Activated B cell treated with CpG ODN at 0.5 μM for 24 hours (primary cell): Measurements from ENCODE around the gene MIB2. TPM values are rescaled to one million over a fixed set of nuclear protein-coding genes. Genes with fewer than 3 reads are reported as not detected.

Experiments
- ATAC-seq: fragments of 200-7000 bp; cut with Tn5 transposase; one replicate; pipeline ENCODE4 v1.10.0; 2021; ENCODE audit warnings: low read depth, mild to moderate bottlenecking, moderate library complexity
- CTCF ChIA-PET: fragments of 350-600 bp; sonication (Branson Sonifier 250); formaldehyde crosslinking; loops from one replicate; lab custom pipeline; 2021; ENCODE audit warnings: antibody characterized with exemption; lab: Charles Lee
- POLR2A ChIA-PET: fragments of 350-600 bp; sonication (Branson Sonifier 250); formaldehyde crosslinking; loops from one replicate; lab custom pipeline; 2021; ENCODE audit warnings: antibody characterized with exemption; lab: Charles Lee
- DNase-seq: peaks from one replicate; pipeline ENCODE4 v3.0.0; 2022
- H3K27ac Mint-ChIP-seq: one replicate; pipeline ENCODE4 v1.8.0; 2020; ENCODE audit warnings: mixed read lengths
- H3K27me3 Mint-ChIP-seq: one replicate; pipeline ENCODE4 v1.8.0; 2021; ENCODE audit warnings: mixed read lengths
- H3K36me3 Mint-ChIP-seq: one replicate; pipeline ENCODE4 v1.8.0; 2021; ENCODE audit warnings: low read depth, mixed read lengths
- H3K4me1 Mint-ChIP-seq: one replicate; pipeline ENCODE4 v1.8.0; 2021; ENCODE audit warnings: mixed read lengths
- H3K4me3 Mint-ChIP-seq: one replicate; pipeline ENCODE4 v1.8.0; 2020; ENCODE audit warnings: mild to moderate bottlenecking, mixed read lengths
- H3K9me3 Mint-ChIP-seq: one replicate; pipeline ENCODE4 v1.8.0; 2020; ENCODE audit warnings: mixed read lengths
- intact Hi-C: fragments of 100-400 bp; cut with micrococcal nuclease; formaldehyde crosslinking; loops from one replicate; pipeline ENCODE4 v1.15.1; 2024
- total RNA-seq: library from RNA; stranded (reverse); gene quantifications from 2 replicates; pipeline ENCODE4 v1.2.3, GENCODE V29; 2022
- TF ChIP-seq, protein P1 (sequence below): fragments of 200-600 bp; IDR thresholded peaks from one replicate; pipeline ENCODE4 v1.8.0; 2022; ENCODE audit warnings: antibody characterized with exemption, mild to moderate bottlenecking

The MIB2 gene
- total RNA-seq, 1 donor from 2014 or later = 36.4 TPM

DNA sequence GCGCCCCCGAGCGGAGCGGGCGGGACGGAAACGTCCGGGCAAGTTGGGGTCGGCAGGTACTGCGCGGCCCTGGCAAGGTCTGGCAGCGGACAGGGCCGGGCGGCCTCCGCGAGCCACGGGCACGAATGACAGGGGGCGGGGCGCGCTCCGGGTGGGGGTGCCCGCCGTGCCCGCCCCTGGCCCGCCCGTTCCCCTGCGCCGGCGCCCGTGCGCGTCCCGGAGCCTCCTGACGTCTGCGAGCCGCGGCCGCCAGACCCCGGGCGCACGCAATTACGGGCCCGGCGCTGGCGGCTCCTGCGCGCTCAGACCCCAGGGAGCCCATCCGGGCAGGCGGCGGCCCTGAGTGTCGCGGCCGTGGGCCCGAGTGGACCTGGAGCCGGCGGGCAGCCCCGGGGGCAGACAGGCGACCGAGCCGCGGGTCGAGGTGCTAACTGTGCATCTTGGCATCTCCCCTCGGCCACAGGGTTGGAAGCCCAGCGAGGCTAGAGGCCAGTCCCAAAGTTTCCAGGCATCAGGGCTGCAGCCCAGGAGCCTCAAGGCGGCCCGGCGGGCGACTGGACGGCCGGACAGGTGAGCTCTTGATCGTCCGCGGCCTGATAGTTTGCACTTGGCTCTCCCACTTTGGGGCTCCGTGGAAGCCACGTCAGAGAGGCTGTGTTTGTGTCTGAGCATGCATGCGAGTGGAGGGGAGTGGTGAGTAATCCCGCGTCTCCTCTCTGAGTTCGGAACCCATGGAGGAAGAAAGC lies 918 bp downstream of the MIB2 start:
- peak overlapping the region; percentile 50 for H3K27ac Mint-ChIP-seq

DNA sequence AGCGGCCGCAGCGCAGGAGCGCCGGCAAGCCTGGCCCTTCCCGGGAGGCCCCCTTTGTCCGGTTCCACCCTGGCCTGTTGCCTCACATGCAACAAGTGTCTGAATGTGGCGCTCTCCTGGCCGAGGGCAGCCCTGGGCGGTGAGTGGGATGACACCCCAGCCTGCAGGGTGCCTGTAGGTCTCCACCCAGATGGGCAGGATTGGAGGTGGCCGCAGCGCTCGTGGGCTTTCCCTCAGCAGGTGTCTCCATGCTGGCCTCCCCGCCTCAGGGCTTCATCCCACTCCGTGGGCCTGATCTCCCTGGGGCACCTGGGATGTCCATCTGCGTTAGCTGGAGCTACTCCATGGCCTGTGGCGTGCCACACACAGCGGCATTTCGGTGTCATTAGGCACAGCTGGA lies 1.5 kb downstream of the MIB2 start:
- peaks cover 26% of the 10 kb centered on the region for H3K4me1 Mint-ChIP-seq
- no peak for ATAC-seq
- TF ChIP-seq, protein P1, sequence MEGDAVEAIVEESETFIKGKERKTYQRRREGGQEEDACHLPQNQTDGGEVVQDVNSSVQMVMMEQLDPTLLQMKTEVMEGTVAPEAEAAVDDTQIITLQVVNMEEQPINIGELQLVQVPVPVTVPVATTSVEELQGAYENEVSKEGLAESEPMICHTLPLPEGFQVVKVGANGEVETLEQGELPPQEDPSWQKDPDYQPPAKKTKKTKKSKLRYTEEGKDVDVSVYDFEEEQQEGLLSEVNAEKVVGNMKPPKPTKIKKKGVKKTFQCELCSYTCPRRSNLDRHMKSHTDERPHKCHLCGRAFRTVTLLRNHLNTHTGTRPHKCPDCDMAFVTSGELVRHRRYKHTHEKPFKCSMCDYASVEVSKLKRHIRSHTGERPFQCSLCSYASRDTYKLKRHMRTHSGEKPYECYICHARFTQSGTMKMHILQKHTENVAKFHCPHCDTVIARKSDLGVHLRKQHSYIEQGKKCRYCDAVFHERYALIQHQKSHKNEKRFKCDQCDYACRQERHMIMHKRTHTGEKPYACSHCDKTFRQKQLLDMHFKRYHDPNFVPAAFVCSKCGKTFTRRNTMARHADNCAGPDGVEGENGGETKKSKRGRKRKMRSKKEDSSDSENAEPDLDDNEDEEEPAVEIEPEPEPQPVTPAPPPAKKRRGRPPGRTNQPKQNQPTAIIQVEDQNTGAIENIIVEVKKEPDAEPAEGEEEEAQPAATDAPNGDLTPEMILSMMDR = no peak
- no peaks in the 10 kb centered on the region for H3K9me3 Mint-ChIP-seq
- ChIA-PET POLR2A (interaction anchor here (3.4 to 3.9 kb wide), 2 partner anchors 13 to 14 kb away, joined by 19 to 35 read pairs; partner anchors contain the start of gene MMP23B), CTCF (no interaction called here)
- H3K27me3 Mint-ChIP-seq = no peaks in the 10 kb centered on the region
- peaks cover 9% of the 10 kb centered on the region for H3K36me3 Mint-ChIP-seq
- peak overlapping the region; percentile 59 for H3K27ac Mint-ChIP-seq
- H3K4me3 Mint-ChIP-seq = peak overlapping the region; percentile 80
- DNase-seq = no peak
- intact Hi-C loops = loop anchor here (5.0 kb wide), 1 partner anchor 60 kb away; no protein-coding TSS in a partner anchor

More for the DNA sequence above, 918 bp downstream of the MIB2 start:
- CTCF ChIA-PET = no interaction called here
- DNase-seq (no peak), ATAC-seq (peak; percentile 9)
- Mint-ChIP-seq H3K9me3 (no peaks in the 10 kb centered on the region), H3K27me3 (no peaks in the 10 kb centered on the region), H3K4me3 (peak overlapping the region; percentile 80), H3K4me1 (peaks cover 26% of the 10 kb centered on the region), H3K36me3 (peaks cover 9% of the 10 kb centered on the region)
- POLR2A ChIA-PET = interaction anchor here (0.7 to 3.9 kb wide), 9 partner anchors 9 to 411 kb away, joined by 3 to 35 read pairs (median 6); partner anchors contain the start of genes MMP23B and MRPL20
- intact Hi-C loops = loop anchor here (5.0 kb wide), 1 partner anchor 61 kb away; no protein-coding TSS in a partner anchor
- TF ChIP-seq, protein P1 = no peak

DNA sequence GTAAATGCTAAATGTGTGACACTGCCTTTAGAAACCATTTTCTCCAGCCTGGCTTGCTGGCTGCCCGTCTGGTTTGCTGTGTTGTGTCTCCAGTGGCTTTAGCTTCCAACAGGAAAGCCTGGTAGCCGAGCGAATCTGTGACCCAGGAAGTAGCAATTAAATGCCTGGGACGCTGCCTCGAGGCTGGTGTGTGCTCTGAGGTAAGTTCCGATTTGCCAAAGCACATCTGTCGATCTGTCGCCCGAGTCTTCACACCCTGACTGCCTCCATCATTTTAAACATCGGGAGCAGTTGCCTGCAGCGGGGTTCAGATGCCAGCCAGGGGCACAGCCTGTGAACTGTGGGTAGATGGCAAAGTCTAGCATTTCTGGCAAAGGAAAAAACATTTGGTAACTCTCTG lies 2.2 kb downstream of the MIB2 start:
- TF ChIP-seq, protein P1 = no peak
- POLR2A ChIA-PET = interaction anchor here (3.4 to 3.9 kb wide), 2 partner anchors 12 to 14 kb away, joined by 19 to 35 read pairs; partner anchors contain the start of gene MMP23B
- DNase-seq (no peak), ATAC-seq (no peak)
- peak overlapping the region; percentile 59 for H3K27ac Mint-ChIP-seq
- peaks cover 6% of the 10 kb centered on the region for H3K36me3 Mint-ChIP-seq
- H3K4me1 Mint-ChIP-seq = peaks cover 23% of the 10 kb centered on the region
- H3K27me3 Mint-ChIP-seq = no peaks in the 10 kb centered on the region
- peak overlapping the region; percentile 80 for H3K4me3 Mint-ChIP-seq
- CTCF ChIA-PET = no interaction called here
- no peaks in the 10 kb centered on the region for H3K9me3 Mint-ChIP-seq
- intact Hi-C loops = loop anchor here (5.0 kb wide), 1 partner anchor 60 kb away; no protein-coding TSS in a partner anchor

DNA sequence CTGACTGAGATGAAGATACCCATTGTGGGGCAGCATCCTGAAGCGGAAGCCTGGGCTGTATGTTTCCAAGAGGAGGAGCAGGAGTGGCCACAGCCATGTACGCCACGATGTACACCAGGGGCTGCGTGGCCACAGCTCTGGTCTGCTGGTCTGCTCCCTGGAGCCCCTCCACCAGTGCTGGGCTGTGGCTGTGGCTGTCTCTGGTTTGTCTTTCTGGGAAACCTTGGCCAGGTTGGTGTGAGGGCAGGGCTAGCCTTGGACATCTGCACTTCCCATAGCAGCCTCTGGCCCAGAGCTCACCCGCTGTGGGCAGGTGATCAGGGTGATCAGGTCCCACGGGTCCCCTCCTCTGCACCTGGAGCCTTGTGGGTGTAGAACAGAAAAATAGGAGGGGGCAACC lies 2.6 kb downstream of the MIB2 start:
- H3K27me3 Mint-ChIP-seq = no peaks in the 10 kb centered on the region
- TF ChIP-seq, protein P1 = no peak
- CTCF ChIA-PET = no interaction called here
- peak overlapping the region; percentile 80 for H3K4me3 Mint-ChIP-seq
- no peaks in the 10 kb centered on the region for H3K9me3 Mint-ChIP-seq
- intact Hi-C loops = loop anchor here (5.0 kb wide), 1 partner anchor 59 kb away; no protein-coding TSS in a partner anchor
- POLR2A ChIA-PET = interaction anchor here (3.4 kb wide), 1 partner anchor 12 kb away, joined by 35 read pairs; the partner anchor contains the start of gene MMP23B
- ATAC-seq = no peak
- H3K27ac Mint-ChIP-seq = no peak overlapping the region
- no peak for DNase-seq
- H3K36me3 Mint-ChIP-seq = peaks cover 6% of the 10 kb centered on the region
- peaks cover 23% of the 10 kb centered on the region for H3K4me1 Mint-ChIP-seq
